GM12874 (cell line): ENCODE results near the gene GJA5.

Source experiments
- TF ChIP-seq, protein P1 (sequence below): IDR thresholded peaks from 2 replicates; pipeline ENCODE4 v1.5.1; 2011; ENCODE audit warnings: low read depth, mild to moderate bottlenecking, control low read depth, low read length, moderate library complexity; ENCODE audit not compliant: insufficient read depth

The GJA5 gene

DNA sequence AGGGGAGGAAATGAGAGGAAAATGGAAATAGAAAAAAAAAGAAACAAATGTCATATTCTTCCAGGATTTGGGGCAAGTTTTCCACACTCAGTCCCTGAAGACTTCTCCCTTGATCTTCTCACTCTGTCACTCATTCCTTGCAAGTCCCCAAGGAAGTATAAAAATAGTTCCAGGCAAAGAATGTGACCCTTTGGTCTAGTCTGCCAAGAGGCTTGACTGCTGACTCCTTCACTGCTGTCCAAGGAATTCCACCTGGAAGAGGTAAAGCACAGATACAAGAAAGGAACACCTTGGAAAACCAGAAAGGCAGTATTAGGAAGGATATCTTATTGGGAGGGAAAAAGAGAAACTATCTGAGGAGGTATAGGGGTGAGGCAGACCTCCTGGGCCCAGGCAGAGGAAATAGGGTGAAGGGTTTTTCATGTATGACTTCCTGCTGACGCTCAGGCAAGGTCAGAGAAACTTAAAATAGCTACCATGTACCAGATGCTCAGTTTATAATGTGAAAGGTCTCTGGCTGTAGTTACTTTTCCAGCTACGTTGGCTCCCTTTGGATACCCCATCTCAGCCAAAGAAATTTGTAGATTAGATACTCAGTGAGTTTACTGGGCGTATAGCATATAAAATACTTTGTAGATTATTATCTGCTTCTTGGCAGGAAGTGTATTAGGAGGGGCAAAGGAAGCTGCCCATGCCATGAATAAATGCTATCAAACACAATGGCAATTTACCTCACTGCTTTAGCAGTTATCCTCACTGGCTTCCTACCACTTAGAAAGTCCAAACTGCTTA, 2.0 kb upstream of the GJA5 start:
- TF ChIP-seq, protein P1, sequence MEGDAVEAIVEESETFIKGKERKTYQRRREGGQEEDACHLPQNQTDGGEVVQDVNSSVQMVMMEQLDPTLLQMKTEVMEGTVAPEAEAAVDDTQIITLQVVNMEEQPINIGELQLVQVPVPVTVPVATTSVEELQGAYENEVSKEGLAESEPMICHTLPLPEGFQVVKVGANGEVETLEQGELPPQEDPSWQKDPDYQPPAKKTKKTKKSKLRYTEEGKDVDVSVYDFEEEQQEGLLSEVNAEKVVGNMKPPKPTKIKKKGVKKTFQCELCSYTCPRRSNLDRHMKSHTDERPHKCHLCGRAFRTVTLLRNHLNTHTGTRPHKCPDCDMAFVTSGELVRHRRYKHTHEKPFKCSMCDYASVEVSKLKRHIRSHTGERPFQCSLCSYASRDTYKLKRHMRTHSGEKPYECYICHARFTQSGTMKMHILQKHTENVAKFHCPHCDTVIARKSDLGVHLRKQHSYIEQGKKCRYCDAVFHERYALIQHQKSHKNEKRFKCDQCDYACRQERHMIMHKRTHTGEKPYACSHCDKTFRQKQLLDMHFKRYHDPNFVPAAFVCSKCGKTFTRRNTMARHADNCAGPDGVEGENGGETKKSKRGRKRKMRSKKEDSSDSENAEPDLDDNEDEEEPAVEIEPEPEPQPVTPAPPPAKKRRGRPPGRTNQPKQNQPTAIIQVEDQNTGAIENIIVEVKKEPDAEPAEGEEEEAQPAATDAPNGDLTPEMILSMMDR: no peak

DNA sequence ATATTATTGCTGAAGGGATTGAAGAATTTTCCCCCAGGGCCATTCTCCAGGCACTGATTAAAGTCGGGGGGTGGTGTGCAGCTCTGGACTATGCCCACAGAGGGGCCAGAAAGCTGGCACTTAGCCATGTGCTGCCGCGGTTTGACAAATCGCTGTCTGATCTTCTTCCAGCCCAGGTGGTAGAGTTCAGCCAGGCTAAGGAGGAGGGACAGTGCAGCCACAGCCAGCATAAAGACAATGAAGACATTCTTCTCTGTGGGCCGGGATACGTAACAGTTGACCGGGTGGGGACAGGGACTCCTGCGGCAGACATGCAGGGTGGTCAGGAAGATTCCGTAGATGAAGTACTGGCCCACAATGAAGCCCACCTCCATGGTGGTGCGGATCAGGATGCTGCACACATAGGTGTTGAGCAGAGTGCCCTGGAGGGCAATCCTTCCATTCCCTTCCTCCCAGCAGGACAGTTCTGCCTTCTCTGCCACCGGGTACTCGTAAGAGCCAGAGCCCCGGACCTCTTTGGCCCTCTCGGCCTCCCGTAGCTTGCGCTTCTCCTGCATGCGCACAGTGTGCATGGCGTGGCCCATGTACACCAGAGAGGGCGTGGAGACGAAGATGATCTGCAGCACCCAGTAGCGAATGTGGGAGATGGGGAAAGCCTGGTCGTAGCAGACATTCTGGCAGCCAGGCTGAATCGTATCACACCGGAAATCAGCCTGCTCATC, 1.9 kb downstream of the GJA5 start:
- TF ChIP-seq, protein P1: no peak

DNA sequence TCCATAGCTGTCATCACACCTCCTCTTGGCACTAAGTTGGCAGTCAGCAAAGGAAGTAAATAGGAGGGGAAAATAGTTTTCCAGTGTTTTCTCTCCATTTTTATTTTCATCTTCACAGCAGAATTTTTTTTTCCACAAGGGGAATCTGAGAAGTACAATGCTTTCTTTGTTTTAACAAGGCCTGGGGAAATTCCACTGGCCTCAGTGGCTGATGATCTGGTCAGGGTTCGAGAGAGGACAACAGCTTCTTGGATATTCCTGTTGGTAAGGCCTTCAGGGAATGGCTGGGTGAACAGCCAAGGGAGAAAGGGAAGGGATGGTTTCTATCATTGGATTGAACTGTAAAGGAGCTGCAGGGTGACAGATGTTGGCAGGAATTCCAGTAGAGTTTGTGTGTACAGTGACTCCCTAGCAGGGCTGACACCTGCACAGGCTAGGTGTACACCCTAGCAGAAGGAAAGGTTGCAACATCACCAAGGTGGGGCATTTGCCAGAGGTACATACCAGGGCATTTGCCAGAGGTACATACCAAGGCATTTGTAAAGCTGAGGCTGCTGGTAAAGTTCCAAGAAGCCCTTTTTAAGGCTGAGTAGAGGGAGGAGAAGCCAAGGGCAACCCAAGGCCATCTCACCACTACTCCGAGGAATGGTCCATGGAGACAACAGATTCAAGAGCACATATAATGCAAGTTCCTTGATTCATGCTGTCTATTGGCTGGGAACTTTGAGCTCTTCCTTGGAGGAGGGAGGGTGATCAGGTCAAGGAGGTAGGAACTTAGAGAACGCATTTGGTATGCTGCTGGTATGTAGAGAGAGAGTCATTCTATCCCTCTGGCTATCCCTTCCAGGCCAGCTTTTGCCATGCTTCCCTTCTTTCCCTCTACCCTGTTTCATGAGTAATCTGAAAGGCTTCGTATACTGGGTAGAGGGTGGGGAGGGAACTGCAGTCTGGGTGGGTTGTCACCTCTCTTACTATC, 3.1 kb downstream of the GJA5 start:
- TF ChIP-seq, protein P1: no peak

DNA sequence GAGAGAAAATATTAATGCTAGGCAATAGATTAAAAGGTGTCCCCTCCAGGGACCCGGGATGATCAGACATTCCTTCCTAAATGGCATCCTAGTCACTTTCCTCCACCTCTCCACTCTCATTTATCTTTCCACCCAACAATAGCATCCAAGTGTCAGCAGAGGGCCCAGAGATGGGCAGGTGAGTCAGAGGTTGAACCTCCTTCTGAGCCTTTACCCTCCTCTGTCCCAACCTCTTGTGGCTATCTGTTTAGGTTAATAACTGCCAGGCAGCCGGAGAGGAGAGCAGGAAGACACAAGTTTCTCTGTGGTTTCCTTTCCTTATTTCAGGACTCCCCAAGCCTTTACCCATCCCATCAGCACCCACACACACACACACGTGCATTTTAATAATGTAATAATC, 4.1 kb downstream of the GJA5 start:
- TF ChIP-seq, protein P1: no peak

DNA sequence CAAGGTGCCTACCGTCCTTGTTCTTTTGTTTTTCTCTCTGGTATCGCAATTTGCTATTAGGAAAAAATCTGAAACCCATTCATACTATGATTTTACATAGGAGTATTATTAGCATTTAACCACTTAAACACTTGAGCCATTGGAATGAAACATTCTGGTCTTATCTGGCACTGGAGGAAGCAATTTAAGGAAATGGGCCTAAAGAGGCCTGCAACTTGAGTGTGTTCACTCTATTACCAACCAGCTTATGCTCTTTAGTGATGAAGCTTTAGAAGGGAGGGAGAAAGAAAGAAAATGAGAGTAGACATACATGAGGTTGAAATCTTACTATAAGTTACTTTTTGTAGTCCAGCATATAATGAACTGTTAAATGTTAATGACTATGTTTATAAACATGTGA, 5.7 kb downstream of the GJA5 start:
- TF ChIP-seq, protein P1: no peak

DNA sequence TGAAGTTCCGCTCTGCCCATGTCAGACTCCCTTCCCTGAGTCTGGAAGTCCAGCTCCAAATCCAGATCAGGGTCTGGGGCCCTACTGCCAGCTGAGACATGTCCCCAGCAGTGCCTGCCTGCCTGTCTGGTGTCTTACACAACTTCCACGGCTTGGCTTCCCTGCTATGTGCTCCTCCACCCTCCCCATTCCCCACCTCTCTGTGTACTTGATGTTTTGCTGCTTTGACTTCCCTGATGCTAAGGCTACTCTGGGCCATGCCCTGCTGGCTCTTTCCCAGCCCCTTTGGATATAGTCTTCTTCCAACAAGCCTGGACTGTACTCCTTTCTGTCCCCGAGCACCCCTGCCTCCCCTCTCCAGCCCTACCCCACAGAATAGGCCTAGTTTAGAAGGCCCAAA, 7.3 kb downstream of the GJA5 start:
- TF ChIP-seq, protein P1: no peak

DNA sequence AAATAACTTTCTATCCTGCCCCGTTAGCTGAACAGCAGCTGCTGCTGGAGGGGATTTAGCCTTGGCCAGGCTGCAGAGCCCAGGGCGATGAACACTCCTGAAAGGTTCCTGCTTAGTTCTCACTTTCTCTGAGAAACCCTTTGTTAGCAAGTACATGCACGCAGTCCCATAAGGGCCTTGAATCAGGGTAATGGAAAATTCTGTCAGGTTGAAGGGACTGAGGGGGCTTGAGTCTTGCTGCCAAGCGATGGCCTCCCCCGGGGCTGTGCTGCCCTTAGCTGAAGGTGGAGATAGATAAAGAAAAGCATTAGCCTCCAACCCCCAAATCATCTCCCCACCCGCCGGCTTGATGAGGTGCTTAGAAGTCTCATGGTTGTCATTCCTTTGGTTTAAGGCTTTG, 7.9 kb downstream of the GJA5 start:
- TF ChIP-seq, protein P1: no peak
